HG03565 (cell line): ENCODE results near the gene C11orf52.
"Not testable (repeated sequence)": the region's sequence is repeated elsewhere in the genome, so short reads cannot be mapped to it uniquely, and the experiment has no call there.

Source experiments
- ATAC-seq: cut with Tn5 transposase; IDR thresholded peaks from one replicate; pipeline ENCODE4 v1.9.1; 2021; ENCODE audit warnings: mild to moderate bottlenecking, moderate library complexity; ENCODE audit not compliant: unreplicated experiment

Gene C11orf52

DNA sequence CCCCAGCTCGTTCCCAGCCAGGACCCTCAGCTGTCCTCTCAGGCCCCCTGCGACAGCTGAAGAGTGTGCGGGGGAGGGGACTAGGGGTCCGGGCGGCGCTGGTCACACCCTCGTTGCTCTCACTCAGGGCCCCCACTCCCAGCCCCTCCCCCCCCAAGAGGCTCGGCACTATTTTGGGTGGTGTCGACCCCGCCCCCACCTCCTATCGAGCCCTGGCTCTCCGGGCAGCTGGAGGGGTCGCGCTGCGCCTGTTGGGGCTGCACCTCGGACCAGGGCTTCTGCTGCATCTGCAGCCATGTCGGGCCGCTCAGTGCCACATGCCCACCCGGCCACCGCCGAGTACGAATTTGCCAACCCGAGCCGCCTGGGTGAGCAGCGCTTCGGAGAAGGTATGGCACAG, 6.2 kb upstream of the C11orf52 start, which contains the start of gene HSPB2:
Gene HSPB2, plus strand, starts transcription at position 200 of the 400 bp plus-strand sequence. Its CDS starts 96 bp downstream, at position 296.
- no peak for ATAC-seq

DNA sequence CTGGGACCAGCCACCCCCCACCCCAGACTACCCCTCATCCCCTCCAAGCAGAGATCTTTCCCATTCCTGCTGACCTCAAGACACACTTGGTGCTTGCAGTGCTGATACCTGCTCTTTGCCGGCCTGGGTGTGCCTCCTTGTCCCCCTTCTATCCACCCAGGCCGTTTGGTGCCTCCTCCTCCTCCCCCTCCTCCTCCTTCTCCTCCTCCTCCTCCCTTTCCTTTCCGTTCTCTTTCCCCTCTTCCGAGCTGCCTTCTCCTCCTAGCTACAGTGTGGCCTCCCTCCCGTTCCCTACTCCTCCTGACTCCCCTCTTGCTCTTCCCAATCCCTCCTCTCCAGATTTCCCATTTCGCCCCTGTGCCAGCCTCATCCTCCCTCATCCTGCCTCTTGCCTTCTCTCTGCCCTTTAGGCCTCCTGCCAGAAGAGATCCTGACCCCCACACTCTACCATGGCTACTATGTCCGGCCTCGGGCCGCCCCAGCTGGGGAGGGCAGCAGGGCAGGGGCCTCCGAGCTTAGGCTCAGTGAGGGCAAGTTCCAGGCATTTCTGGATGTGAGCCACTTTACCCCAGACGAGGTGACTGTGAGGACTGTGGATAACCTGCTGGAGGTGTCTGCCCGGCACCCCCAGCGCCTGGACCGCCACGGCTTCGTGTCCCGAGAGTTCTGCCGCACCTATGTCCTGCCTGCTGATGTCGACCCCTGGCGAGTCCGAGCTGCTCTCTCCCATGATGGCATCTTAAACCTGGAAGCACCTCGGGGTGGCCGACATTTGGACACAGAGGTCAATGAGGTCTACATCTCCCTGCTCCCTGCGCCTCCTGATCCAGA, 5.5 kb upstream of the C11orf52 start:
- ATAC-seq, result no peak

DNA sequence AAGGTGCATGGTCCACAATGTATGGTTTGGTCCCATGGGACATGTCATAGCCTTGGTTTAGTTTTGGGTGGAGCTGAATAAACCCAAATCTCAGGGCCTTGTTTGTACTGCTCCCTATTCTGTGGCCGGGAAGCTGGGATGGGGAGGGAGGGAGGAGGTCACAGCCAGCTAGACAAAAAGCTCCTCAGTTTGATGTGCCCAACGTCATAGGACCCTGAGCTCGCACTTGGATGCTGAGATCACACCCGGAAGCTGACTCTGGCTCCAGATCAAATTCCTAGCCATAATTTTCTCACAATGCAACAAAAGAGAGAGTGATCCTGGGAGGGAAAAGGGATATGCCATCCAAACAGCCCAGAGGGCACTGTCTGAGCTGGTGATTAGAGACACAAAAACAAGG, 4.7 kb upstream of the C11orf52 start:
- no peak for ATAC-seq

GRCh38 chr11:111916768-111917167, 1.9 kb upstream of the C11orf52 start:
- ATAC-seq, result no peak

DNA sequence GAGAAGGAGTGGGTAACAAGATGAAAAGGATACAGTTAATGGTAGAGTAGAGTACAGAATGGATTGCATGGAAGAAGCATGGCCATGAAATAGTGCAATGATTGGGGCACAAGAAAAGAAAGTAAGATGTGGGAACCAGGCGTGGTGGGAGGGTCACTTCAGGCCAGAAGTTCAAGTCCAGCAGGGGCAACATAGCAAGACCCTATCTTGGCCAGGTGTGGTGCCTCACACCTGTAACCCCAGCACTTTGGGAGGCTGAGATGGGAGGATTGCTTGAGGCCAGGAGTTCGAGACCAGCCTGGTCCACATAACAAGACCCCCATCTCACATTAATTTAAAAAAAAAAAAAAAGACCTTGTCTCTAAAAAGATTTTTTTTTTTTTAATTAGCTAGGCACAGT, 1.4 kb upstream of the C11orf52 start:
- no peak for ATAC-seq

- no peak for ATAC-seq
These were observed 925 bp upstream of the C11orf52 start for GRCh38 chr11:111917788-111918187.

GRCh38 chr11:111920908-111921307, 2.2 kb downstream of the C11orf52 start:
- ATAC-seq, result no peak

DNA sequence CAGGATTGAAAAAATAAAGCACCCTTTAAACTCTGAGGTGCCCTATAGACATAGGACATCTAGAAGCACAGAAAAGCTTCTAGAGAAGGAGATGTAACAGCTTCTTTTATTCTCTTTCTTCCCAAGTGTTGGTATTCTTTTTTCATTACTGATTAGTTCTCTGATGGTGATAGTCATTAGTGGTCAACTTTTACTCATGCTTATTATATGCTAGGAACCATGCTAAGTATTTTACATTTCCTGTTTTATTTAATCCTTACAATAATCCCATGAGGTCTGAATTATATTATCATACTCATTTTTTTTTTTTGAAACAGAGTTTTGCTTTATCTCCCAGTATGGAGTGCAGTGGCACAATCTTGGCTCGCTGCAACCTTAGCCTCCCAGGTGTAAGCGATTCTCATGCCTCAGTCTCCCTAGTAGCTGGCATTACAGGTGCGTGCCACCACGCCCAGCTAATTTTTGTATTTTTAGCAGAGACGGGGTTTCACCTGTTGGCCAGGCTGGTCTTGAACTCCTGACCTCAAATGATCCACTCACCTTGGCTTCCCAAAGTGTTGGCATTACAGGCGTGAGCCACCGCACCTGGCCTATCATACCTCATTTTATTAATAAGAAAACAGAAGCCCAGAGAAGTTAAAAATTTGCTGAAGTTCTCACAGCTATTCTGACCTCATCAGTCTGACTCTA, 3.0 kb downstream of the C11orf52 start:
- ATAC-seq, result no peak

GRCh38 chr11:111922803-111923202, 4.1 kb downstream of the C11orf52 start:
- no peak for ATAC-seq

DNA sequence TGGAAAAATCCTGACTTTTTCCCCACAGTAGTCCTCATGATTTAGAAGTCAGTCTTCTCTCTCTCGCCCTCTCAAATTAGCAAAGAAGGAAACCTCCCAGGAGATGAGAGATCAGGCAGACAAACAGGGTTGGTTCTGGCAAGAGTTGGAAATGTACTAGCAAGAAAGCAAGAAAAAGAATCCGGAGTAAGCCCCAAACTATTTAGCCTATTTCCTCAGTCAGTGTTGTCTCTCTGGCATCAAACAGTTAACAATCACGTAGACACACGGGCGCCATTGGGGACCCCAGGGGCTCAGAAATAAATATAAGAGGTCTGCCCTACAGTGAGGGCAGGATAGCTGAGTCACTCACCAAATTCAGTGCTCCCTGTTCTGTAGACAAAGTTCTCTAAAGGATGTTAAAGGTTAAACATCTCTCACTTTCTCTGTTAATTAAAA, 4.7 kb downstream of the C11orf52 start:
- no peak for ATAC-seq

GRCh38 chr11:111923951-111924350, 5.2 kb downstream of the C11orf52 start:
- no peak for ATAC-seq

- ATAC-seq, result no peak
These were observed 7.2 kb downstream of the C11orf52 start for GRCh38 chr11:111925953-111926352.

GRCh38 chr11:111926505-111927391, 8.0 kb downstream of the C11orf52 start:
- peak; percentile 84 for ATAC-seq

- no peak for ATAC-seq
These were observed 11.8 kb downstream of the C11orf52 start for GRCh38 chr11:111930472-111930871.

GRCh38 chr11:111932611-111932950, 13.9 kb downstream of the C11orf52 start:
- ATAC-seq, result no peak

GRCh38 chr11:111933176-111933575, 14.5 kb downstream of the C11orf52 start:
- ATAC-seq, result not testable (repeated sequence)

GRCh38 chr11:111933872-111934271, 15.2 kb downstream of the C11orf52 start:
- ATAC-seq, result no peak

- ATAC-seq, result no peak
These were observed 15.6 kb downstream of the C11orf52 start for GRCh38 chr11:111934306-111934705.

- ATAC-seq, result no peak
These were observed 16.8 kb downstream of the C11orf52 start for GRCh38 chr11:111935317-111936039.

DNA sequence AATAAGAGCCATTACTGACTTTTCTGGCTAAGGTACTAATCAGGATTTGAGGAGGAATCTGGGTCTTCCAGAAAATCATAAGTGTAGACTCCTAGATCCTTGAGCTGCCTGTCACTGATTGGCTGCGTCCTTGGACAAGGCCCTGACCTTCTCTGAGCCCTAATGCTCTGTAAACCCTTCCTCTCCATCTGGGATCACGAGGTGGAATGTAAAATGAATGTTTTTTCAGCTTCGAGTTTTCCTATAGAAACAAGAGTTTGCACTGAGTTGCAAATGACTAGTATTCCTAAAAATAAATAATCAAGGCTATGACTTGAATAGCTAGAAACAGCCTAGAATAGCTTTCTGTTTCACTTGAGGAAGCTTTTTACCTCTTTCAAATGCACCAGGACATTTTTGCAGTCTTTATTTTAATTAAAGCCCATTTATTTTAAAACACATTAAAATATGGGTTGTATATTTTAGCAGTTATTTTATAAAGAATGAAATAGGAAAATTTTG, 17.4 kb downstream of the C11orf52 start:
- ATAC-seq, result no peak

- no peak for ATAC-seq
These were observed 18.7 kb downstream of the C11orf52 start for GRCh38 chr11:111937461-111937769.
